Occipital lobe (tissue), 2 donors: Measurements from ENCODE around the gene KIAA1191. TPM values are rescaled to one million over a fixed set of nuclear protein-coding genes. Genes with fewer than 3 reads are reported as not detected.
"Not testable (repeated sequence)": the region's sequence is repeated elsewhere in the genome, so short reads cannot be mapped to it uniquely, and the experiment has no call there.

Experiments
- DNase-seq: peaks from one replicate; lab custom pipeline; 2025; lab: John Stamatoyannopoulos, UW
- total RNA-seq: library from RNA; depleted of rRNA; stranded (reverse); fragments of >200 nt; gene quantifications from one replicate; pipeline ENCODE4 v1.2.3, GENCODE V29; 2014

Gene KIAA1191, protein sequence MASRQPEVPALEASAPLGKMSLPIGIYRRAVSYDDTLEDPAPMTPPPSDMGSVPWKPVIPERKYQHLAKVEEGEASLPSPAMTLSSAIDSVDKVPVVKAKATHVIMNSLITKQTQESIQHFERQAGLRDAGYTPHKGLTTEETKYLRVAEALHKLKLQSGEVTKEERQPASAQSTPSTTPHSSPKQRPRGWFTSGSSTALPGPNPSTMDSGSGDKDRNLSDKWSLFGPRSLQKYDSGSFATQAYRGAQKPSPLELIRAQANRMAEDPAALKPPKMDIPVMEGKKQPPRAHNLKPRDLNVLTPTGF
- 97.3 TPM for total RNA-seq

DNA sequence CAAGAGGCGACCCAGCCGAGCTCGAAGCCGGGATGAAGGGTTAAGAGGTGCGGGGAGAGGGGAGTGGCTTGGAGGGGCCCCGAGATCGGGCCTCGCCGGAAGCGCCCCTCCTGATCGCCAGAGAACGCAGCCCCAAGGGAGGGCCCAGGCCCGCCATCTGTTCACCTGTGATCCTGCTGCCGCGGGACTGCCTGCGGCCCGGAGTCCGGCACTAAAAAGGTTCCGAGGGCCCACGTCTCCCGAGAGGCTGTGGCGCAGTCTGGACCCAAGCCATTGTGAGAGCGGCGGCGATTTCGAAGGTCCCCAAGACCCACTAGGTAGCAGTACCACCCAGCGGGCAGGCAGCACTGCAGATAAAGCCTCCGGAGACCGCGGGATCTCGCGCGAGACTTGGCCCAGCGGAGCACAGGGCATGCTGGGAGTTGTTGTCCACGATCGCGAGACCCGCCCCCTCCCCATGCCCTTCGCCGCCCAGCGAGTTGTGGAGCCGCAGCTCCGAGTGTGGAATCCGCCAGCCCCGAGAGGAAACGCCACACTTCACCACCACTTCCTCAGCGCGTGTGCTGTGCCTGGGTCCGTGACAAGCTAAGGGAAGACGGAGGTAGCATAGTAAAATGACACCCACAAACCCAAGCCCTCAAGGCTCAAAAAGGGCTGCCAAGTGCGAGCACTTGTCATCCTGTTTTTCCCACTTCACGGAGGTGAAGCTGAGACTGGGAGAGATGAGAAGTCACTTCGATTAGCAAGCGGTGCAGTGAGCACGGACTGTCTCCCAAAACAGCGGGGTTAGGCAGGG is at the start of gene KIAA1191:
TSS of gene KIAA1191 (minus strand) at position 328 of the 796 bp plus-strand sequence. CDS start 2,256 bp downstream, outside the sequence.
- peak; percentile 91 for DNase-seq

DNA sequence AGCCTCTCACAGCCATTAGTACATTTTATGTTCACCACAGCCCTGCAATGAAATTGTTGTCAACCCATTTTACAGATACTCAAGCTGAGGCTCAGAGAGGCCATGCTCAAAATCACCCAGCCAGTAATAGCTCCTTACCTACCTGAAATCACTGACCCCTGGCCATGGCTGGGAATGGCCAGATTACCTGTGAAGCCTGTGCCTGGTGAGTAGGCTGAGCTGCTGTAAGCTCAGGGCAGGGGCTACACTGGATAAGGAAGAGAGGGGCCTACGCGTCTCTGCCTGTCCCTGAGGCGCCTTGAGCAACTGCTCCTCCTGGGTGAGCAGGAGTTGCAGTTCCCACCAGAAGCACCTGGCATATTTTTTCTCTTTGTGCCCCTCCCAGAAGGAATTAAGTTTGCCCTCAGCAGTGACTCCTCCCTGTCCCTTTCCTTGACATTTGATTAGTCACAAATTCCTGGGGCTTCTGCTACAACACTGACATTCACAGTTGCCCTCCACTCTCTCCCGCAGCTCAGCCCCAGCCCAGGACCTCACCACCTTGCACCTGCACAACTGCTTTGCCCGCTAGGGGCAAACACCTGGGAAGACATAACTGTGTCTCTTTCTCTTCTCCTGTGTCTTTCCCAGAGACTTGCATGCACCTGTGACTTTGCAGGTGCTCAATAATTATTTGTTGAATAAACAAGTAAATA is 49.1 kb upstream of the KIAA1191 start:
- DNase-seq, result no peak

DNA sequence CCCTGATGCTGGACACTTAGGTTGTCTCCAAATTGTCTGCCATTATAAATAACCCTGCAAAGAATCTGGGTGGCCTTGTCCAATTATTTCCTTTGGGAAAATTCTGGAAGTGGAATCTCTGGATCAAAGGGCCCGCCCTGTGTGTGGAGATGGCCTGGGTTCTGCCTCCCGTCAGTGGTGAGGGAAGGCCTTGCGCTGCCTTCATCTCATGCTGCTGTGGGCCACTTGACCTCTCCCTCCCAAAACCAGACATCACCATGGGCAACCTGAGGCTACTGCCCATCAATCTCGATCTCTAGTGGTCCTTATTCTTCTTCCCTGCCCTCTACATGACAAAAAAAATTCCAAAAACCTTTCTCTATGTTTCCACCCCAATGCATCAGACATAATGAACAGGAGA is 48.2 kb upstream of the KIAA1191 start:
- DNase-seq, result no peak

DNA sequence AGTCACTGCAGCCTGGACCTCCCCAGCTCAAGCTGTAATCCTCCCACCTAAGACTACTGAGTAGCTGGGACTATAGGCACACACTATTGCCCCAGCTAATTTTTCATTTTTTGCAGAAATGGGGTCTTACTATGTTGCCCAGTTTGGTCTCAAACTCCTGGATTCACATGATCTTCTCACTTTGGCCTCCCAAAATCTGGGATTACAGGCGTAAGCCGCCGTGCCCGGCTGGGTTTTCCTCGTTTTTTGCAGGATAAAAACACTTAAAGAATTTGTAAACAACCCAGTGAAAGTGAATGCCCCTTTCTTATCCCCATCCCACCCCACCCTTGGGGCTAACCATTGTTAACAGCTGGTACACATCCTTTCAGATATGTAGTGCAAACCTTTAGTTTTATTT is 47.0 kb upstream of the KIAA1191 start:
- no peak for DNase-seq

DNA sequence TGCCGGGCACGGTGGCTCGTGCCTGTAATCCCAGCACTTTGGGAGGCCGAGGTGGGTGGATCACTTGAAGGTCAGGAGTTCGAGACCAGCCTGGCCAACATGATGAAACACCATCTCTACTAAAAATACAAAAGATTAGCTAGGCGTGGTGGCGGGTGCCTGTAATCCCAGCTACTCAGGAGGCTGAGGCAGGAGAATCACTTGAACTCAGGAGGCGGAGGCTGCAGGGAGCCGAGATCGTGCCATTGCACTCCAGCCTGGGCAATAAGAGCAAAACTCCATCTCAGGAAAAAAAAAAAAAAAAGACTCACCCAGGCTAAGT is 46.6 kb upstream of the KIAA1191 start:
- not testable (repeated sequence) for DNase-seq

DNA sequence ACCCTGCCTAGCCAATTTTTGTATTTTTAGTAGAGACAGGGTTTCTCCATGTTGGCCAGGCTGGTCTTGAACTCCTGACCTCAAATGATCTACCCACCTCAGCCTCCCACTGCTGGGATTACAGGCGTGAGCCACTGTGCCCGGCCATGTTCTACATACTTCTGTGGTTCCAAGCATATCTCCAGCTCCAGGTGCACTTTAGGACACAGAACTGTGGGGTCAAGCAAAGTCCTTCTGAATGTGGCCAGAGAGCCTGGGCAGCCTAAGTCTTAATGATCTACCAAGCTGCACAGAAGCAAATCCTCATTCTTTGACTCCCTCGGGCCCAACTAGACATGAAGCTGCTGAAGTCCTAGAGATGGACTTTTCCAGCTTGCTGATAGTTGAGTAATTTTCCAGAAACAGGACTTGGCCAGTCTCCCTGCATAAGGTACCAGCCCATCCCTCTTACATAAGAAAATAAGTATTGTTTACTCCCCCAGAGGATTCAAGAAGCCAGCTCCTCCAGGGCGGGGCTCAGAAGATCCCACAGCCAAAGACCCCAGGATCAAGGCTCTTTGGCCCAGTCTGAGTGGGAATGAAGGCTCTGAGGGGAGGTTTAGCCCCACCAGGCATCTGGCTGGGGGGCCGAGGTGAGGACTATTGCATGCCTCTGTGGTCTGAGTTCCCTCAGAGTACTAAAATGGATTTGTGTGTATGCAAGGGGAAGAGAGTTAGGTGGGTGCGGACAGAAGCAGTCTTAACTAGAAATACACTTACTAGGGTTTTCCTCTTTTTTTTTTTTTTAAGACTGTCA is 46.1 kb upstream of the KIAA1191 start:
- DNase-seq, result no peak

DNA sequence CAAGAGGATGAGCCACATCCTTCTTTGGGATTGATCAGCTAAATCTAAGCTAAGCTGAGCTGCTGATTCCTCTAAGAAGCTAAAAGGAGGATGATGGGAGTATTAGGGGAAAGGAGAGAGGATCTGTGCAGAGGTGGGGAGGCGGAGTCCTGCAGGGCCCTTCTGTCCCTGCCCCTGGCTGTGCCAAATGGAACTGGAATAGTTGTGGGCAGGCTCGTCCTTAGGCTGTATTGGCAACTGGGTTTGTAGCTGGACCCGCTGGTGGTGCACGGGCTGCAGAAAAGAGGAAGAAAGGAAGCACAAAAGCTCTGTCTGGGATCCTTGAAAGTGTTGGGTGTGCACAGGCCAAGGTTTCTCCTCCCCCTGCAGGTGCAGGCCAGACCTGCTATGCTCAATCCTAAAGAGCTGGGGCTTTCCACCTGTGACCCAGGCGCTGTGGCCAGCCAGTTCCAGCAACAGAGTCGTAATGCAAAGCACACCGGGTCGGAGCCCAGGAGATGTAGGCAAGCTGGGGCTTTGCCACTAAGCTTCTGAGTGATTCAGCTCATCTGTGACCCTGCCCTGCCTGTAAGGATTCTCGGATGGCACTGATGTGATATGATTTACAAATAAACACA is 45.0 kb upstream of the KIAA1191 start:
- no peak for DNase-seq

DNA sequence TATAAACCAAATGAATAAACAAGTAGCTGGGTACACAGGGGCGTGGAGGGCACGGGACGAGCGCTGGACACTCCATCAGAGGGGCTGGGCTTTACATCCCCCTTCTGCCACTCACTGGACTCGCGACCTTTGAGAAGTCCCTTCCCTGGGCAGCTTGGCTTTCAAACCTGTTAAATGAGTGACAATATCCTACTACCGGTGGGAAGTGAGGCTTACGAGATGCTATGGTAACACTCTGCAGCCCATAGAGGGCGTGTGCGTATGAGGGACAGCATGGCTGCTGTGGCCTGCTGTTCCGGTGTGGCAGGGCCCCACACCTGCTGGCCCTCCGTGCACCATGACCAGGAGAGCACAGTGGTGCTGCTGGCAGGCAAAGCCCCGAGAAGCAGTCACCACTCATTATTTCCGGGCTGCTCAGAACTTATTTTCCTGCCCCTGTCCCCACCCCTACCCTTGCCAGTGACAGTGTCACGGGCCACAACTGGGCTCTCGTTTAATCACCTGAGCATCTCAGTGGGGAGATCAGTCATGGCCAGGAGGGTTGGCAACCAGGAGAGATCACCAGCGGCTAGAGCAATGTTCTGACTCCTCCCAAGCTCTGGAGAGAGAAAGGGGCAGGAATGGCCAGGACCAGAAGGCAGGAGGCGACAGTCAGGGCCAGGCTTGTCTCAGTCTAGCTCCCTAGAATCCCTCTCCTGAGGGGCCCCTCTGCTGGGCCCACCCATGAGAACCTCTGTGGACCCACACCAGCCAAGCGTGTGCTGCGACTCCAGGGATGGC is 44.3 kb upstream of the KIAA1191 start:
- no peak for DNase-seq

DNA sequence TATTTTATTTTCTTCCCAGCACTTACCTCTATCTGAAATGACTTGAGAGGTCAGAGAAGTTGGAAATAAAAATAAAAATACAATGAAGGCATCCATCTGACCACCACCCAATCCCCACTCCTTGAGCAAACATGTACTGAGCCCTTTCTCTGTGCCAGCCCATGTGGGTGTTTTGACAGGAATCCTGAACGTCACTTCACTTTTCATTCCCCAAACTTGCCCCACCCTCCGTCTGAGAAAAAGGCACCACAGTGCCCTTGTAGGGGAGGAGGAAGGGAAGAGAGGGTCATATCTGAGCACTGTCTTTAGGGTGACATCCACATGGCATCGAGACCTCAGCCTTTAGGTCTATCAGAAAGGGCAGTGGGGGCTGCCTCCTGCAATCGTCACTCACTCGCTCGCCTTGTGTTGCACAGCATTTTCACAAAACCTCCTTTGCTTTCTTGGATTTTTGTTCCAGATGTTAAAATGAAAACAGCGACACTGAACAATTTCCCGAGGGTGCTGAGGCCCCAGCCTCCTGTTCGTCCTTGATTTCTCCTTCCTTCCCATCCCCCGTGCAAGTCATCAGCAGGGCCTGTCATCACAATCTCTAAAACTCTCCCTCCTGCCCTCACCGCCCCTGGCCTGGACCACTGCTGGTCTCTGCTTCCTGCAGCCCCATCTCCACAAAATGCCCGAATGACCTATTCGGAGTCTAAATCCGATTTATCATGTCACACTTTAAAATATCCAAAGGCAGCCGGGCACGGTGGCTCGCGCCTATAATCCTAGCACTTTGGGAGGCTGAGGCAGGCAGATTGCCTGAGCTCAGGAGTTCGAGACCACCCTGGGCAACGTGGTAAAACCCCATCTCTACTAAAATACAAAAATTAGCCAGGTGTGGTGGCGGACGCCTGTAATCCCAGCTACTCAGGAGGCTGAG is 40.0 kb upstream of the KIAA1191 start:
- no peak for DNase-seq

DNA sequence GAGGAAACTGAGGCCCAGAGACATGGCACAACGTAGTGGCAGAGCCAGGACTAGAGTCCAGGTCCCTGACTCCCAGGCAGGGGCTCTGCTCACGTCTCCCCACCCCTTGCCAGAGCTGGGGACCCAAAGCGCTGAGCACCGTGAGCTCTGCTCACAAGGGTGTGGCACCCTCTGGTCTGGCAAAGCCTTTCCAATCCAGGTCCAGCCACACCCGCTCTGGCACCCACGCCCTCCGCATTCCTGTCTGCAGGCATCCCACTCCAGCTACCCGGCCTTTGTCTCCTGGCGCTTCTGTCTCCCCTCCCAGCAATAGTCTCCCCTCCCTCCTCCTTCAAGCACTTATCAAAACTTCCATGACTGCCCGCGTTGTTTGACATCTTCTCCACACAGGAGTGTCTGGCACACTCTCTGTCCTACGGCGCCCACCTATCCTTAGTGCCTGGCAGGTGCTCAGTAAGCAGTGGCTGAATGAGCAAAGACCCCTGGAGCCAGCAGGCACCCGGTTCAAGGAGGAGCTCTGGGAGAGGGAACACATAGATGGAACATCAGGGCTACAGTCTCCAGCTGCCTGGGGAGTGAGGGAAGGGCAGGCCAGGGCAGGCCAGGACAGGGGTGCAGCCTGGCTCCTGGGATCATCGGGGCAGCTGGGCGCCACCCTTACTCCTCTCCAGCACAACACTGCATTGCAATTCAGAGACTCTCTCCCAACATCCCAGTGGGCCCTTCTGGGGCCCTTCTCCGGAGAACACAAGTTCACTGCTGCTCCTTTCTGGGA is 39.0 kb upstream of the KIAA1191 start:
- DNase-seq, result no peak

DNA sequence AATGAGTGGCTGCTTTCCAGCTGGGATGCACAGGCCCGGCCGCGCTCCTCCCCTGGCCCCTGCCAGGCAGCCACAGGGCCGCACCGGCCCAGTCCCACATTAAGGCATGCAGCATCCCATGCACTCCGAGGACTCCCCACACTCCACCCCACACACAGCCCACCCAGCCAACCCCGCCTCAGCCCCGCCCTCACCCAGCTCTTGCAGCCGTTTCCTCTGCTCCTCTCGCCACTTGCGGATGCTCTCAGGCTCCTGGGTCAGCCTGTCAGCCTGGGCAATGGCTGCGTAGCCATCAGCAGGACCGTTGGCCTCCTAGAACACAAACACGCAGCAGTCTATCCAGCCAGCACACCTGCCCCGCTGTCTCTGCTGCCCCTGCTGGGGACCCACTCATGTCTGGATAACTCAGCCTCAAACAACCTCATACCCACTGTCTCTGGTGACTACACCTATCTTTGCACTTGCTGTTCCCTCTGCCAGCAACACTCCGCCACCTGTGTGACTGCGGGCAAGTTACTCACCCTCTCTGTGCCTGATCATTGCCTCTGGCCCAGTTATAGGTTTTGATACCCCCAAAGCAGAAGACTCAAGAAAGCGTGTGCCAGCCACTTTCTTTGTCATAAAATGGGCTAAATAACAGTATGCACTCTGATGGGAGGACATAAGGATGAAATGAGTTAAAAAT is 36.3 kb upstream of the KIAA1191 start:
- no peak for DNase-seq

DNA sequence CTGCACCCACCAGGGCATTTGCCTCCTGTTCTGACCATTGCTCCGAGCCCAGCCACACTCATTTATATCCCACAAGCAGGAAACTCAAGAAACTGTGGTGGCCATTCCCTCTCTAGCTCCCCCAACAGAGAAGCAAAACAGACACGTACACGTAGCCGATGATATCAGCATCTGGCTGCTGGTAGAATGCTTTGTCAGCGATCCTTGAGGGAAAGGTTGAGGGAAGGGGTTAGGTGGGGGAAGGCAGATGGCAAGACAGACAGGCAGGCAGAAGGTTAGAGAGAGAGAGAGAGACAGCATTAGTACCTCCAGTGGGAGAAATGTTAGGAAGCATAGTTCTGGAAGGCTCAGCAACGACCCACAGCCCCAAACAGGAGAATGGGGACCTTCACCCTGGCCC is 34.8 kb upstream of the KIAA1191 start:
- DNase-seq, result no peak

DNA sequence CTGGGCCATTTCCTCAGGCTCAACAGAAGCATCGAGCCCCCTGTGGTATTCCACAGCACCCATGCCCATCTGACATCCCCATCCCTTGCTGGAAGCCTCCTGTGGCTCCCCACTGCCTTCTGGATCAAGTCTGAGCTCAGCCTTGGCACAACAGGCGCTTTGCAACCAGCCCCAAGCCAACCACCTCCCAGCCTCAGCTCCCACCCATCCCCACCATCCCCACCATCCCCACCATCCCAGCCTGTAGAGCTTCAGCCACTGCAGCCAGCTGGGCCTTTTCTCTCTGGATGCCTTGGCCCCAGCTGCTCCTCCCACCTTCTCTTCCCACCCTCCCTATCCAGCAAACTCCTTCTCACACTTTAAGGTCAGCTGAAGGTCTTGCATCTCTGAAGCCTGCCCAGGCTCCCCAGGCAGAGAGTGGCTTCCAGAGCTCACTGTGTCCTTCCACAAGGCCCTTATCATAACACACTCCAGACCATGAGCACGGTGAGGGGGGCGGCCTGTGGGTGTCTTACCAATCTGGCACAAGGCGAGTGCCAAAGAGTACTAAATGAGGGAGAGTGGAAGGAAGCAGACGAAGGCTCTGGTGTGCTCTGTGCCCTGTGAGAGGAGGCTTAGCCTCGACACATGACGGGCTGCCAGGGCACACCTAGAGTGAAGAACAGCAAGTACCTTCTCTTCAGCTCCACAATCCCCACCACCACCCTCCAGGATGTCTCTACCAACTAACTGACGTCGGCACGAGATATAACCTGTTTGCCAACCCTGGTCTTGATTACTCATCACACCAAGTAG is 33.5 kb upstream of the KIAA1191 start:
- no peak for DNase-seq

DNA sequence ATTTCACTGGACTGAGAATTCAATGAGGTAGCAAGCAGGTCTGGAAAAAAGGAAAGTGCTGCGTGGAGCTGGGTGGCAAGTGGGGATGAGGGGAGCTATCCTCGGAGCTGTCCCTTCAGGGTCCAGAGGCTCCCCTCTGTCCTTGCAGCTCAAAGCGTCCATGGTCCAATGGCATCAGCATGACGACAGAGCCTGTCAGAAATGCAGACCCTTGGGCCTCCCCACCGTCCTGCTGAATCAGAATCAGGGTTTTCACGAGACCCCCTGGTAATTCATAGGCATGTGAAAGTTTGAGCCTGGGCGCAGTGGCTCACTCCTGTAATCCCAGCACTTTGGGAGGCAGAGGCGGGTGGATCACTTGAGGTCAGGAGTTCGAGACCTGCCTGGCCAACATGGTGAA is 32.5 kb upstream of the KIAA1191 start:
- no peak for DNase-seq

DNA sequence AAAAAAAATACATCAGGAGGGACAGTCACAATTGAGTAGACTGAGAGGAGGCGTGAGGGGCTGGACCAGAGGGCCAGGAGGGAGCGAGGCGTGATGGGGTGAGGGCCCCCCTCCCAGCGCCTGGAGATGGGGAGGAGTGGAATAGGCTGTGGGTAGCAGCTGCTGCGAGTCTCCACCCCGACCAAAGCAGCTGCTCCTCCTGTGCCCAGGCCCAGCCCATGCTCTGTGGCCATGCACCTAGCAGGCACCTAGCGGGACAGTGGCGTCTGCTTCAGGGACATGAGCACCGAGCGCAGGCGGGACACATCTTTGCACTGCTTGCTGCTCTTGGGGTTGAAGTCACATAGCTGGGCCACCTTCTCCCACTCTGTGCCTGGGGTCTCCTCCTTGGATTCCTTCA is 31.0 kb upstream of the KIAA1191 start:
- DNase-seq, result no peak

DNA sequence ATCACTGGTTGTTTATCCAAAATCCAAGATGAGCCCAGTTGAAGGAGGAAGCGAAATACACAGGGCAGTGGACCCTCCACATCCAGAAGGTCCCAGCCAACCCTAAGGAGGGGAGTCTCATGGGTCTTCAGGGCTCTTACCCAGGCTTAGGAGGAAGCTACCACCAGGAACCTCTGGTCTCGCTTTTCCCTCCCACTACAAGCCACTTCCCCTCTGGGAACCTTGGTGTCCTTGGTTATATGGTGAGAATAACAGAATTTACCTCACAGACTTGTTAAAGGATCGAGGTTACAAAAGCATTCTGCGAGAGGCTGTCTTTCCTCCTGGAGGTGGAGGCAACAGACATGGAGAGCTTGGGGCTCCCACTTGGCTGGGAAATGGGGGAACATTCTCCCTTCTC is 30.4 kb upstream of the KIAA1191 start:
- DNase-seq, result no peak

DNA sequence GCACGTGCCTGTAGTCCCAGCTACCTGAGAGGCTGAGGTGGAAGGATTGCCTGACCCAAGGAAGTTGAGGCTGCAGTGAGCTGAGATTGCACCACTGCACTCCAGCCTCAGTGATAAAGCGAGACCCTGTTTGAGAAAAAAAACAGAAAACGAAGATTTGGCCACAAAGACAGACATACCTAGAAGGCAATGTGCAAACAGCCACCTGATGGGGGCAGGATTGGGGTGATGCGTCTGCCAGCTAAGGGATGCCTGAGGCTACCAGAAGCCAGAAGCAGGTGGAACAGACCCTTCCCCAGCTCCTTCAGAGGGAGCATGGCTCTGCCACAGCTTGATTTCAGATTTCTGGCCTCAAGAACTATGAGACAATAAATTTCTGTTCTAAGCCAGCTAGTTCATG is 29.9 kb upstream of the KIAA1191 start:
- DNase-seq, result no peak
